Measurements from ENCODE around the gene PDCD4. TPM values are rescaled to one million over a fixed set of nuclear protein-coding genes. Genes with fewer than 3 reads are reported as not detected.

Gene PDCD4
- total and polyA plus RNA-seq, 2 of the 4 experiments (the other 2 are of a cell fraction), result 10.9 to 49.7 TPM

DNA sequence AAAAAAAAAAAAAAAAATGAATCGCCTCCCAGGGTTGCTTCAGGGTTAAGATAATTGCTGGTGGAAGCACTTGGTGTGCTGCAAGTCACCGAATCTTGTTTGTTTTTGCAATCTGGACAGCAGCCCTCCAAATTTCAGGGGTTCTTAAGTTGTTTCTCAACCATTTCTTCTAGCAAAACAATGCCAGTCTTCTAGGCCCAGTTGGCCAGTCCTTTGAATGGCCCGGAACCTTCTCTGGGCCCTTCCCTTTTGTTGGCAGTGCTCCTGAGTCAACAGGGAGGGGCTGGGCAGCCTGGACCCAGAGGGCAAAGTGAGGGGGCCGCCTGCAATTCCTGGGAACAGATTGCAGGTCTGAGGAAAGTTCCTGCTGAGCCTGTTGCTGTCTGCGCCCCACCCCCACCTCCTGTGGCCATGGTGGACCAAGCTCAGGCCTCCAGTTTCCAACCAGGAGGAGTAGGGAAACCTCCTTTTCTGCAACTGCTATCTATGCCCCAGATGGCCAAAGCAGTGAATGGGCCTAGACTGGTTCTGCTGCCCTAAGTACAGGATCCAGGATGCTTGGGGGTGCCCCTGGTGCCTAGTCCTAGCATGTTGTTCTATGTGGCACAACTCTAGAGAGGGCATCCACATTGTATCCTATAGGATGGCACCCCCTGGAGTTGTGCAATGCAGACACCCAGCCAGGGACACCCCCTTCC, 31.4 kb upstream of the PDCD4 start:
- no peak for TF ChIP-seq CTCF (conservative IDR thresholded peaks at IDR 0.05; ENCODE audit: low read depth, low read length)
- TF ChIP-seq SMC3 (IDR thresholded peaks at IDR 0.05; ENCODE audit: low read depth, low read length), result no peak
- no peak for TF ChIP-seq CEBPB (IDR thresholded peaks at IDR 0.05; ENCODE audit: low read depth, low read length)
- TF ChIP-seq ELK1 (IDR thresholded peaks at IDR 0.05; ENCODE audit: borderline replicate concordance, low read depth, low read length), result no peak
- TF ChIP-seq MAFK (IDR thresholded peaks at IDR 0.05; ENCODE audit: low read depth, low read length), result no peak
- no peak for TF ChIP-seq RFX5 (IDR thresholded peaks at IDR 0.05; ENCODE audit: low read depth, low read length)
- no peak for TF ChIP-seq BHLHE40 (IDR thresholded peaks at IDR 0.05; ENCODE audit: low read depth, low read length)
- TF ChIP-seq MAZ (IDR thresholded peaks at IDR 0.05; ENCODE audit: borderline replicate concordance, low read depth, low read length), result no peak
- TF ChIP-seq, protein P1, sequence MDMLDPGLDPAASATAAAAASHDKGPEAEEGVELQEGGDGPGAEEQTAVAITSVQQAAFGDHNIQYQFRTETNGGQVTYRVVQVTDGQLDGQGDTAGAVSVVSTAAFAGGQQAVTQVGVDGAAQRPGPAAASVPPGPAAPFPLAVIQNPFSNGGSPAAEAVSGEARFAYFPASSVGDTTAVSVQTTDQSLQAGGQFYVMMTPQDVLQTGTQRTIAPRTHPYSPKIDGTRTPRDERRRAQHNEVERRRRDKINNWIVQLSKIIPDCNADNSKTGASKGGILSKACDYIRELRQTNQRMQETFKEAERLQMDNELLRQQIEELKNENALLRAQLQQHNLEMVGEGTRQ (IDR thresholded peaks at IDR 0.05; ENCODE audit: low read depth, low read length), result no peak
- no peak for TF ChIP-seq RAD21 (IDR thresholded peaks at IDR 0.05; ENCODE audit: low read length)
- no peak for TF ChIP-seq POLR2A (IDR thresholded peaks at IDR 0.05; ENCODE audit: low read depth, low read length)
- TF ChIP-seq MXI1 (IDR thresholded peaks at IDR 0.05; ENCODE audit: borderline replicate concordance, low read depth, low read length), result no peak
- no peak for TF ChIP-seq NFE2L2 (IDR thresholded peaks at IDR 0.05; ENCODE audit: low read depth, low read length)
- no peak for TF ChIP-seq CHD1 (IDR thresholded peaks at IDR 0.05; ENCODE audit: low read depth, low read length)
- no peak for TF ChIP-seq FOS (IDR thresholded peaks at IDR 0.05; ENCODE audit: low read depth, low read length)
- TF ChIP-seq RCOR1 (IDR thresholded peaks at IDR 0.05; ENCODE audit: insufficient replicate concordance, low read length), result no peak
- Histone ChIP-seq H2AK5ac (ENCODE audit: low read depth, low read length) (no peak overlapping the region), H3K4me3 (ENCODE audit: insufficient read depth, low read depth, low read length) (no peak overlapping the region), H3K18ac (ENCODE audit: low read depth, low read length) (no peak overlapping the region), H3K27me3 (ENCODE audit: control insufficient read depth, insufficient read depth, low read length) (peaks cover 7% of the 10 kb centered on the region), H2BK20ac (ENCODE audit: low read depth, low read length) (no peak overlapping the region), H3K36me3 (ENCODE audit: control insufficient read depth, insufficient read depth, low read length) (no peaks in the 10 kb centered on the region), H3K4me2 (ENCODE audit: low read depth, low read length) (no peak overlapping the region), H2BK5ac (ENCODE audit: low read depth, low read length, poor library complexity, severe bottlenecking) (no peak overlapping the region), H3K23ac (ENCODE audit: low read depth, low read length) (no peak overlapping the region), H3K27ac (ENCODE audit: insufficient read depth, low read length) (no peak overlapping the region), H3K79me1 (ENCODE audit: low read depth in 1 of 2, low read length in 2 of 2) (no peaks in the 10 kb centered on the region), H2AFZ (replicated peaks; ENCODE audit: low read length, poor library complexity) (no peak overlapping the region), H3K9me1 (ENCODE audit: insufficient read depth, low read length) (no peaks in the 10 kb centered on the region), H3K14ac (replicated peaks; ENCODE audit: low read depth, low read length) (no peak overlapping the region), H2BK15ac (ENCODE audit: low read depth, low read length) (no peak overlapping the region), H3K4me1 (ENCODE audit: control insufficient read depth, insufficient read depth, low read length) (no peaks in the 10 kb centered on the region), H3K4ac (ENCODE audit: low read depth, low read length) (no peak overlapping the region), H3K9me3 (ENCODE audit: control insufficient read depth, insufficient read depth, low read length) (no peaks in the 10 kb centered on the region), H2BK120ac (ENCODE audit: low read depth, low read length) (no peak overlapping the region), H3K9ac (ENCODE audit: low read depth, low read length) (no peak overlapping the region), H4K20me1 (ENCODE audit: insufficient read depth, low read length) (no peaks in the 10 kb centered on the region), H4K8ac (ENCODE audit: low read depth in 2 of 2, low read length in 2 of 2) (no peak overlapping the region), H3K56ac (ENCODE audit: extremely low read depth, insufficient read depth, low read length) (no peak overlapping the region), H4K91ac (ENCODE audit: insufficient read depth, low read depth, low read length) (no peak overlapping the region), H2AK9ac (replicated peaks; ENCODE audit: low read depth, low read length, poor library complexity) (no peak overlapping the region), H4K5ac (ENCODE audit: low read depth, low read length) (no peak overlapping the region)
- POLR2A ChIA-PET (ENCODE audit: unreplicated experiment), result no interaction called here
- WGBS, 2 experiments (ENCODE audit: extremely low coverage in 2 of 2, insufficient read length in 1 of 2), result 100% methylated on average over 1 of the region's 5 CpGs; no CpG with 5 or more reads in 1 of the 2 experiments
- in situ Hi-C loops (cut with MboI; ENCODE audit: low sequenced_read_pairs) (no loop called here), dilution Hi-C loops (cut with HindIII; ENCODE audit: low sequenced_read_pairs, unreplicated experiment) (no loop called here), intact Hi-C loops (cut with micrococcal nuclease) (no loop called here)
- no TSS peak for BruUV-seq (replicated peaks)
- ATAC-seq (ENCODE audit: low read depth), result no peak
- DNase-seq, result no peak
- CTCF ChIA-PET, result interaction anchor here (0.7 kb wide), 1 partner anchor 21 kb away, joined by 4 read pairs; no protein-coding TSS in a partner anchor

Data from IMR-90 (cell line).